ENCODE data around the gene TUBAL3.
"Not testable (repeated sequence)": the region's sequence is repeated elsewhere in the genome, so short reads cannot be mapped to it uniquely, and the experiment has no call there.

Gene TUBAL3

DNA sequence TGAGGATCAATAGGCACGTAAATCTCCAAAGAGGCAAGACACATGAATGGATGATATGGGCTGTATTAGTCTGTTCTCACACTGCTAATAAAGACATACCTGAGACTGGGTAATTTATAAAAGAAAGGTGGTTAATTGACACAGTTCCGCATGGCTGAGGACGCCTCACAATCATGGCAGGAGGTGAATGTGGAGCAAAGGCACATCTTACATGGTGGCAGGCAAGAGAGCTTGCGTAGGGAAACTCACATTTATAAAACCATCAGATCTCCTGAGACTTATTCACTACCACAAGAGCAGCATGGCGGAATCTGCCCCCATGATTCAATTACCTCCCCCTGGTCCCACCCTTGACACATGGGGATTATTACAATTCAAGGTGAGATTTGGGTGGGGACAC lies 25.4 kb downstream of the TUBAL3 start:
- not testable (repeated sequence) for DNase-seq (ENCODE audit: low spot score)

DNA sequence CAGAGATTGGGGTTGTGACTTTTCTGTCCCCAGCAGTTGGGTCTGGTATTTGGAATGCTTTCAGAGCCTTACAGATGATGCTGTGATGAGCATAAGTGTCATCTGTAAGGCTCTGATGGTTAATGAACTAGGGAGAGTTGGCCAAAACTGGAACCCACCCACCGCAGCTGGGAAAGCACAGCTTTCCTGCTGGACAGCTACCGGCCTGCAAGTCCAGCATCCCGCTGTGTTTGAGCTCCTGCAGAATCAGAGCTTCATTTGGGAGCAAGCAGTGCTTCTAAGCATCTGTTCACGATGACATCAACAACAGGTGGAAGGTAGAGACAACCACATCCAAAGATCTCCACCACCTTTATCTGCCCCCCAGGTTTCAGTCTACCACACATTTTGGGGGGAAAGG lies 28.2 kb downstream of the TUBAL3 start:
- DNase-seq (ENCODE audit: low spot score), result peak; percentile 29

DNA sequence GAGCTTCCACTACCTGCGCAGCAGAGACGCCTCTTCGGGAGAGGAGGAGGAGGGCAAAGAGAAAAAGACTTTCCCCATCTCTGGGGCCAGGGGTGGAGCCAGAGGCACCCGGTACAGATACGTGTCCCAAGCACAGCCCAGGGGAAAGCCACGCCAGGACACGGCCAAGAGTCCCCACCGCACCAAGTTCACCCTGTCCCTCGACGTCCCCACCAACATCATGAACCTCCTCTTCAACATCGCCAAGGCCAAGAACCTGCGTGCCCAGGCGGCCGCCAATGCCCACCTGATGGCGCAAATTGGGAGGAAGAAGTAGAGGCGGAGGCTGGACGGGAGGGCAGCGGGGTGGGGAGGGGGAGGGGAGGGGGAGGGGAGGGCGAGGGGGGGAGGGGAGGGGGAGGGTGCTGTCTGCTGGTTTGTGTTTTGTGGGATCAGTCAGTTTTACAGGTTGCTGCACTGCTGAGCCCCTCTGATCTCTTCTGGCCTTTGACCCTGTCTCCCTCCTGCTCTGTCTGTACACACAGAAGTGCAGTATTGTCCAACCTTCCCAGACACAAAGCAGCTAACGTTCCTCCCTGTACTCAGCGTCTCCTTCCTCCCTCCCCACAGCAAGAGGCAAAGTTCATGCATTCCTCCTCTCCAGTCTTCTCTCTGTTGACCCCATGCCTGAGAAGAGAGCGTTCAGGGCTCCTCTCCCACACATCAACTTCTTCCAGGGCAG lies 30.6 kb downstream of the TUBAL3 start:
- DNase-seq (ENCODE audit: low spot score), result no peak

DNA sequence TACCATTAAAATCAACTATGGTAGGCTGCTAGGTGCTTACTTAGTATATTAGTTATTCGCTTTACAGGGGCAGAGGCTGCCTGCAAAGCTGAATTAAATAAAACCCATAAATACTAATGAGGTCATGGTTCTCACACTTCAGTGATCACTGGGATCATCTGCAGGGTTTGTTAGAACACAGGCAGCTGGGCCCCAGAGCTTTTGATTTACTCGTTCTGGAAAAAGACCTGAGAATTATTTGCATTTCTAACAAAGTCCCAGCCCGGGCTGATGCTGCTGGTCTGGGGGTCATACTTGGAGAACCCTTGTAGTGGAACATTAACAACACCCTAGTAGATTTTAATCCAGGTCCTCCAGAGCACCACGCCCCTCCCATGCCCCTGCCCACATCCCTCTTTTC lies 31.3 kb downstream of the TUBAL3 start:
- DNase-seq (ENCODE audit: low spot score), result no peak

DNA sequence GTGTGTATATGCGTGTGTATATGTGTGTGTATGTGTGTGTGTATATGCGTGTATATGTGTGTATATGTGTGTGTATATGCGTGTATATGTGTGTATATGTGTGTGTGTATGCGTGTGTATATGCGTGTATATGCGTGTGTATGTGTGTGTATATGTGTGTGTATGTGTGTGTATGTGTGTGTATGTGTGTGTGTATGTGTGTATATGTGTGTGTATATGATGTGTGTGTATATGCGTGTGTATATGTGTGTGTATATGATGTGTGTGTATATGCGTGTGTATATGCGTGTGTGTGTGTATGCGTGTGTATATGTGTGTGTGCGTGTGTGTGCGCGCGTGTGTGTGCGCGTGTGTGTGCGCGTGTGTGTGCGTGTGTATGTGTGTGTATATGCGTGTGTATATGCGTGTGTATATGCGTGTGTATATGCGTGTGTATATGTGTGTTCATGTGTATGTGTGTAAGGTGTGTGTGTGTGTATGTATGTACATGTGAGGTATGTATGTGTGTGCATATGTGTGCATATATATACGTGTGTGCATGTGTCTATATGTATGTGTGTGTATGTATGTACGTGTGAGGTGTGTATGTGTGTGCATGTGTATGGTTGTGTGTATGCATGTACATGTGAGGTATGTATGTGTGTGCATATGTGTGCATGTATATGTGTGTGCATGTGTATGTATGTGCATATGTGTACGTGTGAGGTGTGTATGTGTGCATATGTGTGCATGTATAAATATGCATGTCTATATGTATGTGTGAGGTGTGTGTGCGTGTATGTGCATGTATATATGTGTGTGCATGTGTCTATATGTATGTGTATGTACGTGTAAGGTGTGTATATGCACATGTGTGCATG lies 33.9 kb downstream of the TUBAL3 start:
- DNase-seq (ENCODE audit: low spot score), result no peak

DNA sequence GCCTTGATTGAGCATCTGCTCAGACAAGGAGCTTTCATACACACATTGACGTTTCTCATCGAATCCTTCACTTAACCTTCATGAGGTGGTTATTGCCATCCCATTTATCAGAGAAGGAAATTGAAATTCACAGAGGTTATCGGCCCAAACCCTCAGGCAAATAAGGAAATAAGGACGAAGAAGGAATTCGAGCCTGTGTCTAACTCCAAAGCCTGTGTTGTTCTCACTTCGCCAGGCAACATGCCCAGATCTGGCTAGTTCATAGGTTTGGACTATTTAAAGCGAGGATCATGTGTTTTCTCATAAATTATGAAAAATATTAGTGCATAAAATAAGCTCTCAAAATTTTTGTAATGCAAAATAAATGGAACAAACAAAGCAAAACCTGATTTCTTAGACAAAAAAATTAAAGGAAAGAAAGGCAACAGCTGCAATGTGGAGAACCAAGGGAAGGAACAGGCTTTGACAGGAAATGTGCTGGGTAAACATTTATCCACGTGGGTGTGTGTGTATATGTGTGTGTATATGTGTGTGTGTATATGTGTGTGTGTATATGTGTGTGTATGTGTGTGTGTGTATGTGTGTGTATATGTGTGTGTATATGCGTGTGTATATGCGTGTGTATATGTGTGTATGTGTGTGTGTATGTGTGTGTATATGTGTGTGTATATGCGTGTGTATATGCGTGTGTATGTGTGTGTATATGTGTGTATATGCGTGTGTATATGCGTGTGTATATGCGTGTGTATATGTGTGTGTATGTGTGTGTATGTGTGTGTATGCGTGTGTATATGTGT lies 35.1 kb downstream of the TUBAL3 start:
- DNase-seq (ENCODE audit: low spot score), result no peak

DNA sequence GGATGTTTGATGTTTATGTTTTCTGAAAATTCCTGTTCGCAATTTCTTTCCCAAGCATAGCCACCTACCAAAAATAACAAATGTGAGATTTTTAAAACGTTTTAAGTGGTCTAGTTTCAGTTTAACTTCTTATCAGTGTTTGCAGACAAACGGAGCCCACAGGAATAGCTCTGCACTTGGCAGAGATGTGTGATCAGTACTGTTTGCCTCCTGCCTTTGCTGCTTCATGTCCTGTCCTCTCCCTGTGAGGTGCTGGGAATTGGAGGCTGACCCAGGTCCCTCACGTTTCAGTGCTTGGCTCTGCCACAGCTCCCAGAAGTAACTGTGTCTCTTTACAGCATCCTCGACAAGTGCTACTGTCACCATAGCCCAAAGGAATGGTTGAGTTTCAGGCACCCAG lies 38.7 kb downstream of the TUBAL3 start:
- DNase-seq (ENCODE audit: low spot score), result no peak

DNA sequence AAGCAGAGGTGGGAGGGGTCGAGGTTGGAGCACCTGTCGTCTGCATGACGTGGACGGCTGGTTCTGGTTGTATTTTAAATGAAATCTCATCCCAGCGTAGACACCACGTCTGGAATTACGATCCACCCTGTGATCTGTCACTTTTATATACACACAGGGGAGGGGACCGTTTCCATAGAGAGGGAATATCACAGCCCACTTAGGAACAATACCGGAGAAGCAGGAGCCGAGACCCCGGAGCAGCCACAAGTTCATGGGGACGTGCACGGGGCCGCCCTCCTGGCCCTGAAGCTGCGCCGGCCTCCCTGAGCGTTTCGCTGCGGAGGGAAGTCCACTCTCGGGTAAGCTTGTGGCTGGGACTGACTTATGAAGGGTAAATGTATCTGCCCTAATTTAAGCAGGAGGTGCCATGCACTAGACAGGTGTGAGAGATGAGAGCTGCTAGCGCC lies 39.7 kb downstream of the TUBAL3 start, which contains the start of gene UCN3:
Gene UCN3, plus strand, starts transcription at position 77 of the 449 bp plus-strand sequence. CDS start 8,755 bp downstream, outside the sequence.
- DNase-seq (ENCODE audit: low spot score), result no peak

DNA sequence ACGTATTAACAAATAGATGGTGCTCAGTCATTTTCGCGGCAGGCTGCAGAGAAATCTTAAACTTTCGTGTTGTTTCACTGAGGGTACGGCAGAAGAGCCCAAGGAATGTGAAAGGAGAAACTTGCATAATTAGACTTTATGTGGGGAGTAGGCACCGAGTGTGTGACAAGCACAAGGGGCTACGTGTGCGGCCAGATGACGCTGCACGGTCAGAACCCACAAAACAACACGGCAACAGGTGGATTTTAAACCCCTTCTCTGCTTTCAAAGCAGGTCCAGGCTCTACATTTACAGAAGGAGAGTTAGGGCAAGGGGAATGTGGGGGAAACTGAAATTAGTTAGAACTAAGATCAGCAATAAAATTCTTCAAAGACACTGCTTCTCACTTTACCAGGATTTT lies 40.3 kb downstream of the TUBAL3 start:
- DNase-seq (ENCODE audit: low spot score), result no peak

DNA sequence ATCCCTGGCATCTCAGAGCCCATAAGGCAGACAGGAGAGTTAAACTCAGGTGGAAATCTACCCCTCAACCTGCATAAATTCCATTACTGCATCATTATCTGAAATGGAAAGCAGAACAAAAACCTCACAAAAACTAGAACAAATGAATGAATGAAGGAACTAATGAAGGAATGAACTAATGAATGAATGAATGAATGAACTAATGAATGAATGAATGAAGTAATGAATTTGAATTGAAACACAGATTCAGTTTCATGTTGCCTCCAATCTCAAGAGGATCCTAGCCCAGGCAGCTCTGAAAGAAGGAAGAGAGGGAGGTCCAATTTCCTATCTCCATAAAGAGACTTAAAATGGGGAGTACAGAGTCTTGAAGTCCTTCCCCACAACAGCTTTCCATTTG lies 41.8 kb downstream of the TUBAL3 start:
- DNase-seq (ENCODE audit: low spot score), result no peak

DNA sequence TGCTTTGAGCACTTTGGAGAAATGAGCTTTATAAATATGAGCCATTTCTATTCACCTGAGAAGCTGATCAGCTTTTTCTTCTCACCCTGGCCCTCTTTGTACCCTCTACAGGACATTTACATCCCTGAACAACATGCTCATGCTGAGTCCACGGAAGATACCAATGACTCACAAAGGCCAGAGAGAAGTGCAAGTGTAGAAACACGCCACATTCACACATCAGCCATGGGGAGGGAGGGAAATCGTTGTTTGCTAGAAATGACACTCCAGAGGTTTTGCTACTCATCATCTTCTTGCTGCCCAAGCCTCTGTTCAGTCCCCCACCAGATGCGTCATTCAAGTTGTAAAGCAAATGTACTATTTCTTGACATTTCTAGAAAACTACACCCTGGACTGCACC lies 42.7 kb downstream of the TUBAL3 start:
- DNase-seq (ENCODE audit: low spot score), result no peak

DNA sequence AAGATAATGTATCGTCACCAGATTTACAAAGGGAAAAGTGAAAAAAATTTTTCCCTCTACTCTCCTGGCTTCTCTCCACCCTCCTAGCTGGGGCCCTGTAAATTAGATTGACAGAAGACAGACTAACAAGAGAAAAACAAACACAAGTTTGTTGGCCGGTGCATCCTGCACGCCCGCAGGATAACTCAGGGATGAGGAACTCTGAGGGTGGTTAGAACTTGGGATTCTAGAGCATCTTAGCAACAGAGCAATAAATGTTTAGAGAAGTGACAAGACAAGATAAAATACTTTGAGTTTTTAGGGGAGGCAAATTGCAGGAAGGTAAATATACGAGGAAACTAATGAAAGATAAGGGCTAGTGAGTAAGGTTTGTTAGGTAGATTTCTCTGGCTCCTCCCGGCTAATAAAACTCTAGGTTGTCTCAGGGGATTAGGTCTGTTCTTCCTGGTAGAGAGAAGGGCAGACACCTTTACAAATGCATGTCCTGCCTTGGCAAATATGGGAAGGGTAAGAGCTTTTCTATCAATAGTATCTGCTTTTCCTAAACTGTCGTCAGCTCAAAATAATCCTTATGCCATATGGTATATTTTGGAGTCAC lies 44.2 kb downstream of the TUBAL3 start:
- DNase-seq (ENCODE audit: low spot score), result no peak

DNA sequence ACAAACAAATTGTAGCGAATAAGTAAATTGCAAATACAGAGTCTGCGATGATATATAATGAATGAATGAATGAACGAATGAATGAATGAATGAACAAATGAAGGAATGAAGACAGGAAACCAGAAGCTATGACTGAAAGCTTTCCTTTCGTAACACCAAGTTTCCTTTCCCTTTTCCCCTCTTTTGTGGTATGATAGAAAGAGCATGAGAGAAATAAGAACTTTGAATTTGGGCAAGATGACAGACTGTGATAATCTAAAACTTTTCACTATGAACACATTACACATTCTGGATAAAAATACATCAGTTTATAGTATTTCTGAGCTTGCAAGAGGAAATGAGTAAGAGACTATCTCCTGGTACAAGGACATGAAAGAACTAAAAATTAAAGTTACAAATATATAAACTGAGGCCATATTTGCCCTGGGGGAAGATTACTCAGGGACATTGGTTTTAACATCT lies 48.3 kb downstream of the TUBAL3 start:
- no peak for DNase-seq (ENCODE audit: low spot score)

DNA sequence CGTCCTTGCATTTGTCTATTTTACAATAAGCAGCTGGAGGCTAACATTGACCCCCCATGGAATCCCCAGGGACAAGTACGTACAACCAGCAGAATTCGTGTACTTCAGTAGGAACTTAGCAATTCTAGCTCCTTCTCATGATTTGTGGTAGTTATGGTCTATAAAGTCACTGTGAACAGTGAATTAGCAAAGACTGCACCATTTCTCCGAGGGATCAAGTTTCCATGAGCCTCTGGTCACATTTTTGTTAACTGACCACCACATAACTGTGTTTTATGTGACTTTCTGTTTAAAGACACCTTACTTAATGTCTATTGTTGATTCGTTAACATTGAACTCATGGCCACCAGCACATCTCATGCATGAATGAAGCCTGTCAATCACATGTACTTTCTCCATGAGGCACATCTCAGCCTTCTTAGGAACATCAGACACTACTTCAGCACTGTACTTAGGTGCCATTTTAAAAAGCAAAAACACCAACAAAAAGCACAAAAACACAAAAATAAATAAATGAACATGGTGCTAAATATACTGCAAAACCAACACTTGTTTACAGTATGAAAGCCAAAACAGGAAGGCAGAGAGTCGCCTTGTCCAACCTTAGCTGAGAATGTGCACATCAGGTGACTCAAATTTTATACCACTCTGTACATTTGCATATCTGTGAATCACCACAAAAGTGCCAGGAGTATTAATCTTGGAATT lies 48.9 kb downstream of the TUBAL3 start:
- DNase-seq (ENCODE audit: low spot score), result no peak

DNA sequence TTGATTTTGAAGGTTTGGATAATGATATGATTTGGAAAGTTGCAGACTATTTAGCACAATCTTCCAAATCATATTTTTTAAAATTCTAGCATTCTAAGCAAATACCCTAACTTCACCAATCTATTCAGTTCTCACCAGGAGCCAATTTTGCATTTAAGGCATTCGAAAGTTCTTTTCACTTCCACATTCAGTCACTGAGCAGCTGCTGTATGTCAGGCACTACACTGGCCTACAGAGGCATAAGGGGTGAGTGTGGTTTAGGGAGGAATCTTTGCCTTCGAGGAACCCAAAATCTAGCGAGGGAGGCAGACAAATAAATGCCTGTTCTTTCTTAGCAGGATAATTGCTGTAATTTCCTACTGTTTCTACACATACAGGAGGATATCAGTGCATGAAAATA lies 50.6 kb downstream of the TUBAL3 start:
- no peak for DNase-seq (ENCODE audit: low spot score)

DNA sequence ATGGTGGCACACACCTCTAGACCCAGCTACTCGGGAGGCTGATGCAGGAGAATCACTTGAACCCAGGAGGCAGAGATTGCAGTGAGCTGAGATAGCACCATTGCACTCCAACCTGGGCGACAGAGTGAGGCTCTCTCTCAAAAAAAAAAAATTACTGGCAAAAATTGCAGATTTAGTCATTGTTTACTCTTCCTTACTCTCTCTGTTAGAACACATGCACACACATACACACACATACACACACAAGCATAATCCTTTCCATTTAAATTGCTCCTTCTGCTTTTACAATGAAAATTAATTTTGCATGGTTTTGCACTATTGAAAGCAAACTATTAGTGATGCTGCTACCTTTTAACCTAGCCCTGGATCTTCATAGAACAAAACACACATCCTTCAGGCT lies 55.3 kb downstream of the TUBAL3 start:
- DNase-seq (ENCODE audit: low spot score), result no peak

DNA sequence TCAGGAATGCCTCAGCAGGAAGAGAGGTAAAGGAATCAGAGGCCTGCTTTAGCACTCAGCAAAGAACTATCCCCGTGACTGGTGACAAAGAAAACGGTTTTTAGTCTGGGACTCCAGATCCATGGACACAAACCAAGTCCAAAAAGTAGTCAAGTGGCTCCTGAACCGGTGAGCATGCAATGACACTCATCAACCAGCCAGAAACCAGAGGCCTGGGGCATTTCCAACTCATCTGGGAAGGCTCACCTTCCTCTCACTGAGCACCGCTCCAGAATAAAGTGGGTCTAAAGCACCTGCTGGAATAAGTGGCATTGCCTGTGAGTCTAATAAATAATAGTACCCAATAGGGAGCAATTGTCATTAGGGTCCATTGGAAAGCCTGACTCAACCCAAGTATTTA lies 57.7 kb downstream of the TUBAL3 start:
- no peak for DNase-seq (ENCODE audit: low spot score)

DNA sequence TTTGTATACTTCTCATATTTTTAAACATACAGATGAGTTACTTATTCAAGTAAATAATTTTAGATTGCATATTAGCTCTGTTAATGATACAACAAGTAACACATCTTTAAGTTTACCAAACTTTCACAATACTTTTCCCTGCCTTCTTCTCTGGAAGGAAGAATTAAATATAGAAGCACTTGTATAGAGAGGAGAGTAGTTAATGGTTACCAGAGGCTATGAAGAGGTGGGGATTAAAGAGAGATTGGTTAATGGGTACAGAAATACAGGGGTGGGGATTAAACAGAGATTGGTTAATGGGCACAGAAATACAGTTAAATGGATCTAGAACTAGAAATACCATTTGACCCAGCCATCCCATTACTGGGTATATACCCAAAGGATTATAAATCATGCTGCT lies 59.9 kb downstream of the TUBAL3 start:
- no peak for DNase-seq (ENCODE audit: low spot score)

DNA sequence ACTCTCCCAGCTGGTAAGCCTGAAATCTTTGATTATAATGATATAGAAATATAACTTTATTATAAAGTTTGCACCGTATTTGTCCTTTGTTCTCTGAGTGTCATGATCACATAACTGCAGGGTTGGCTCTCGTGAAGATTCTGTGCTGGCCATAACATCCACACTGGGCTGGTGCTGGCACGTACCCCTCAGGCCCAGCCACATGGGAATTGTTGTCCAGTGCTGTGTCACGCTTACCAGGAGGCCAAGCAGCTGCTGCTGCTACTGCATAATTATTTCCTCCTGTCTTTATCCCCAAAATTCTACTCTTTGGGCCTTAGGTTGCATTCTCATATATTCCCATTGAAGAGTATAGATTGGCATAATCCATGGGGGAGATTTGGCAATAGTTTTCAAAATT lies 60.6 kb downstream of the TUBAL3 start:
- DNase-seq (ENCODE audit: low spot score), result no peak

DNA sequence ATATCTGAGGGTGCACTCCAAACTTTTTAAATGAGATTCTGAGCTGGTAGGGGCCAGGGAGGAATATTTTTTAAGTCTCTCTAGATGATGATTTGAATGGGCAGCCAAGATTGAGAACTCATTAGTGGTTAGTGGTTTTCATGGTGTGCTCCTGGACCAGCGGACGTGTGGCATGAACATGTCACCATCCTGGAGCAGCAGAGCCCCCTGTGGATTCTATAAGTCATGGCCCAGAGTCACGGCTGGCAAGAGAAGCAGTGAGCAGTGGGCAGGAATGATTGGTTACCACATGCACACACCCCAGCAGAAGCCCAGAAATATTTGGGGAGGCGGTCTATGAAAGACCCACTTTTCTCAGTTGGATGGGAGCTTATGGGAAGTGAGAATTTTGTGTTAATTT lies 61.1 kb downstream of the TUBAL3 start:
- DNase-seq (ENCODE audit: low spot score), result no peak
